ENCODE measurements around the gene JAML.

The JAML gene

GRCh38 chr11:118243161-118243560 is 18.4 kb upstream of the JAML start:
- no peak for TF ChIP-seq TAF1 (IDR thresholded peaks at IDR 0.05; ENCODE audit: low read depth, low read length)
- no peak for TF ChIP-seq SPI1 (IDR thresholded peaks at IDR 0.05; ENCODE audit: low read depth, low read length)
- TF ChIP-seq POLR2AphosphoS5 (IDR thresholded peaks at IDR 0.05; ENCODE audit: low read depth, low read length), result no peak
- no peak for TF ChIP-seq POLR2A (IDR thresholded peaks at IDR 0.05; ENCODE audit: low read depth, low read length)
- TF ChIP-seq PAX5 (IDR thresholded peaks at IDR 0.05; ENCODE audit: insufficient read depth, low read length, severe bottlenecking), result no peak
- no peak for TF ChIP-seq POU2F2 (IDR thresholded peaks at IDR 0.05; ENCODE audit: low read depth, low read length)
- FAIRE-seq (no peak), DNase-seq (ENCODE audit: insufficient read length, low spot score) (no peak)

DNA sequence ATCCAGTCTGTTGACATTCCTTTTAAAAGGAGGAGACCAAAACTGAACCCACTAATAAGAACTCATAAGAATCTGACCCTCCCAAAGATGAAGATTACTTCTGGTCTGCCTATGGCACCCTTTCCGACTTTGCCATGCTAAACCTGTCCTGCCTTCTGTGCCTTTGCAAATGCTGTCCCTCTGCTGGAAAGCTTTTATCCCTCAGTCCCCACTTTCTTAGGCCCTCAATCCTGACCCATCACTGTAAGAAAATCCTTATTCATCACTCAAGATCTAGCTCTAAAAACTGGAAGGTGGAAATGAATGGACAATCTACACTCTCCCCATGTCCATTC is 16.9 kb upstream of the JAML start:
- no peak for TF ChIP-seq POU2F2 (IDR thresholded peaks at IDR 0.05; ENCODE audit: low read depth, low read length)
- TF ChIP-seq SPI1 (IDR thresholded peaks at IDR 0.05; ENCODE audit: low read depth, low read length), result no peak
- TF ChIP-seq POLR2A (IDR thresholded peaks at IDR 0.05; ENCODE audit: low read depth, low read length), result no peak
- no peak for TF ChIP-seq POLR2AphosphoS5 (IDR thresholded peaks at IDR 0.05; ENCODE audit: low read depth, low read length)
- TF ChIP-seq TAF1 (IDR thresholded peaks at IDR 0.05; ENCODE audit: low read depth, low read length), result no peak
- no peak for TF ChIP-seq PAX5 (IDR thresholded peaks at IDR 0.05; ENCODE audit: insufficient read depth, low read length, severe bottlenecking)
- DNase-seq (ENCODE audit: insufficient read length, low spot score) (no peak), FAIRE-seq (no peak)

- DNase-seq (ENCODE audit: insufficient read length, low spot score) (no peak), FAIRE-seq (peak; percentile 98)
- TF ChIP-seq POU2F2 (IDR thresholded peaks at IDR 0.05; ENCODE audit: low read depth, low read length) (no peak), SPI1 (IDR thresholded peaks at IDR 0.05; ENCODE audit: low read depth, low read length) (no peak), PAX5 (IDR thresholded peaks at IDR 0.05; ENCODE audit: insufficient read depth, low read length, severe bottlenecking) (no peak), POLR2A (IDR thresholded peaks at IDR 0.05; ENCODE audit: low read depth, low read length) (no peak), TAF1 (IDR thresholded peaks at IDR 0.05; ENCODE audit: low read depth, low read length) (no peak), POLR2AphosphoS5 (IDR thresholded peaks at IDR 0.05; ENCODE audit: low read depth, low read length) (no peak)
Observed at GRCh38 chr11:118240999-118241763, 16.4 kb upstream of the JAML start.

- DNase-seq (ENCODE audit: insufficient read length, low spot score) (no peak), FAIRE-seq (peak; percentile 63)
- TF ChIP-seq PAX5 (IDR thresholded peaks at IDR 0.05; ENCODE audit: insufficient read depth, low read length, severe bottlenecking), result no peak
- TF ChIP-seq POU2F2 (IDR thresholded peaks at IDR 0.05; ENCODE audit: low read depth, low read length), result no peak
- TF ChIP-seq SPI1 (IDR thresholded peaks at IDR 0.05; ENCODE audit: low read depth, low read length), result no peak
- TF ChIP-seq TAF1 (IDR thresholded peaks at IDR 0.05; ENCODE audit: low read depth, low read length), result no peak
- TF ChIP-seq POLR2AphosphoS5 (IDR thresholded peaks at IDR 0.05; ENCODE audit: low read depth, low read length), result no peak
- no peak for TF ChIP-seq POLR2A (IDR thresholded peaks at IDR 0.05; ENCODE audit: low read depth, low read length)
Observed at GRCh38 chr11:118239509-118240205, 14.8 kb upstream of the JAML start.

- FAIRE-seq (peak; percentile 63), DNase-seq (ENCODE audit: insufficient read length, low spot score) (no peak)
- TF ChIP-seq SPI1 (IDR thresholded peaks at IDR 0.05; ENCODE audit: low read depth, low read length) (no peak), POLR2AphosphoS5 (IDR thresholded peaks at IDR 0.05; ENCODE audit: low read depth, low read length) (no peak), PAX5 (IDR thresholded peaks at IDR 0.05; ENCODE audit: insufficient read depth, low read length, severe bottlenecking) (no peak), POLR2A (IDR thresholded peaks at IDR 0.05; ENCODE audit: low read depth, low read length) (no peak)
Observed at GRCh38 chr11:118238929-118239328, 14.1 kb upstream of the JAML start.

GRCh38 chr11:118238421-118238820 is 13.6 kb upstream of the JAML start:
- no peak for TF ChIP-seq TAF1 (IDR thresholded peaks at IDR 0.05; ENCODE audit: low read depth, low read length)
- TF ChIP-seq POU2F2 (IDR thresholded peaks at IDR 0.05; ENCODE audit: low read depth, low read length), result no peak
- no peak for TF ChIP-seq PAX5 (IDR thresholded peaks at IDR 0.05; ENCODE audit: insufficient read depth, low read length, severe bottlenecking)
- no peak for TF ChIP-seq POLR2A (IDR thresholded peaks at IDR 0.05; ENCODE audit: low read depth, low read length)
- TF ChIP-seq SPI1 (IDR thresholded peaks at IDR 0.05; ENCODE audit: low read depth, low read length), result no peak
- TF ChIP-seq POLR2AphosphoS5 (IDR thresholded peaks at IDR 0.05; ENCODE audit: low read depth, low read length), result no peak
- DNase-seq (ENCODE audit: insufficient read length, low spot score) (no peak), FAIRE-seq (no peak)

- FAIRE-seq, result no peak
- TF ChIP-seq POLR2A (IDR thresholded peaks at IDR 0.05; ENCODE audit: low read depth, low read length), result no peak
- DNase-seq (ENCODE audit: insufficient read length, low spot score), result no peak
Observed at GRCh38 chr11:118236170-118236569, 11.4 kb upstream of the JAML start.

DNA sequence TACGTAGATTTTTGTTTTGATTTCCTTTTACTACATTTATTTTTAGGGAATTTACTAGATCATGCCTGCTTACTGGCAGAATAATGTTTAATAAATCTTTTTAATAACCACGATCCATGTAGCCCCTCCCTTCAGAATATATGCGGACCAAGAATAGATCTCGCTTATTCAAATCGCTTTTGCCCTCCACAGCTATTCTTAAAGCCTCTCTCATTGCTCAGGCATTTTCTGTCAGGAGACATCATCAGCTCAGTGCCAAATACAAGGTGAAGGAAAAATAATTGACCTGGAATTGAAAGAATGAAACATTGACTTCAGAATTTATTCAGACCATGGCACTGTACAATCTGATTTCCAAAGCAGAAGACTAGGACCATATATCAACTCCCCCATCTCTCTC is 10.0 kb upstream of the JAML start:
- TF ChIP-seq PAX5 (IDR thresholded peaks at IDR 0.05; ENCODE audit: insufficient read depth, low read length, severe bottlenecking) (no peak), TAF1 (IDR thresholded peaks at IDR 0.05; ENCODE audit: low read depth, low read length) (no peak), POLR2A (IDR thresholded peaks at IDR 0.05; ENCODE audit: low read depth, low read length) (no peak), SPI1 (IDR thresholded peaks at IDR 0.05; ENCODE audit: low read depth, low read length) (no peak), POLR2AphosphoS5 (IDR thresholded peaks at IDR 0.05; ENCODE audit: low read depth, low read length) (no peak), POU2F2 (IDR thresholded peaks at IDR 0.05; ENCODE audit: low read depth, low read length) (no peak)
- FAIRE-seq (no peak), DNase-seq (ENCODE audit: insufficient read length, low spot score) (no peak)

DNA sequence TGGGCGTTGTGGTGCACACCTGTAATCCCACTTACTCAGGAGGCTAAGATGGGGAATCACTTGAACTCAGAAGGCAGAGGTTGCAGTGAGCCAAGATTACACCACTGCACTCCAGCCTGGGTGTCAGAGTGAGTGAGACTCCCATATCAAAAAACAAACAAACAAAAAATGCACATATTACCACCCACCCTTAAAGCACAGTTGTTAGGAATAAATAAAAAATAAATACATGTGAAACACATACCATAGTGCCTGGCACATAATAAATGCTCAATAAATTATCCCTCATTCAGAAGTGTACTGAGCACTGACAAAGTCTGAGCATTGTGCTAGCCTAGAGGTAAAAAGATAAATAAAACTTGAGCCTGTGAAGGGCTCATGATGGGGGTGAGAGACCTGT is 9.0 kb upstream of the JAML start:
- FAIRE-seq, result no peak
- DNase-seq (ENCODE audit: insufficient read length, low spot score), result no peak
- TF ChIP-seq POU2F2 (IDR thresholded peaks at IDR 0.05; ENCODE audit: low read depth, low read length) (no peak), PAX5 (IDR thresholded peaks at IDR 0.05; ENCODE audit: insufficient read depth, low read length, severe bottlenecking) (no peak), SPI1 (IDR thresholded peaks at IDR 0.05; ENCODE audit: low read depth, low read length) (no peak), POLR2AphosphoS5 (IDR thresholded peaks at IDR 0.05; ENCODE audit: low read depth, low read length) (no peak)

DNA sequence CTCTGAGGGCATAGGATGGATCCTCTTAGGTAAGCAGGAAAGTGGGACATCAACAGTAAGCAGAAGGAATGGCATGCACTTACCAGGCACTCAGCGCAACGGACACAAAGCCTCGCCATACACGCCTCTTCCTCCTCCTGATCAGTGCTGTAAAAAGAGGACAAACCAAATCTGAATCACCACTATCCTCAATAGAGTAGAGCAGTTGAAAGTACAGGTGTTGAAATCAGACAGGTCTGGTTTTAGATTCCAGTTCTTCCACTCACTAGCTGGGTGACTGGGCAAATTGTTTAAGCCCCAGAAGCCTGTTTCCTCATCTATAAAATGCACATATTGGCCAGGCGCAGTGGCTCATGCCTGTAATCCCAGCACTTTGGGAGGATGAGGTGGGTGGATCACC is 8.6 kb upstream of the JAML start:
- no peak for DNase-seq (ENCODE audit: insufficient read length, low spot score)
- TF ChIP-seq PAX5 (IDR thresholded peaks at IDR 0.05; ENCODE audit: insufficient read depth, low read length, severe bottlenecking), result no peak
- no peak for TF ChIP-seq SPI1 (IDR thresholded peaks at IDR 0.05; ENCODE audit: low read depth, low read length)
- no peak for TF ChIP-seq POLR2A (IDR thresholded peaks at IDR 0.05; ENCODE audit: low read depth, low read length)
- TF ChIP-seq POLR2AphosphoS5 (IDR thresholded peaks at IDR 0.05; ENCODE audit: low read depth, low read length), result no peak
- TF ChIP-seq TAF1 (IDR thresholded peaks at IDR 0.05; ENCODE audit: low read depth, low read length), result no peak
- TF ChIP-seq POU2F2 (IDR thresholded peaks at IDR 0.05; ENCODE audit: low read depth, low read length), result no peak
- FAIRE-seq, result no peak
